HG02623 (cell line): ENCODE data around the gene FASLG.
A peak's percentile ranks its signal among the peaks of the same experiment; 100 is the strongest.

Experiments used
- ATAC-seq: cut with Tn5 transposase; IDR thresholded peaks from one replicate; pipeline ENCODE4 v1.9.1; 2021; ENCODE audit warnings: moderate library complexity; ENCODE audit not compliant: unreplicated experiment

The FASLG gene

DNA sequence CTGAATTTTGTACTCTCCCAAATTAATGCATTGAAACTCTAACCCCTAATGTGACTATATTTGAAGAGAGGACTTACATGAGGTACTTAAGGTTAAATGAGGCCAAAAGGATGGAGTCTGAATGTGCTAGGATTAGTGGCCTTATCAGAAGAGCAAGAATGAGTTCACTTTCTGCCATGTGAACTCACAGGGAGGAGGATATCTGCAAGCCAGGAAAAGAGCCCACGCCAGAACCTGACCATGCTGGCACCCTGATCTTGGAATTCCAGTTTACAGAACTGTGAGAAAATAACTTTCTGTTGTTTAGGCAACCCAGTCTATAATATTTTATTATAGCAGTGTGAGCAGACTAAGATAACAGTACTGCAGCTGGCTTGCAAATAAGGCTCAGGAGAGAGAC lies 12.2 kb upstream of the FASLG start:
- no peak for ATAC-seq

DNA sequence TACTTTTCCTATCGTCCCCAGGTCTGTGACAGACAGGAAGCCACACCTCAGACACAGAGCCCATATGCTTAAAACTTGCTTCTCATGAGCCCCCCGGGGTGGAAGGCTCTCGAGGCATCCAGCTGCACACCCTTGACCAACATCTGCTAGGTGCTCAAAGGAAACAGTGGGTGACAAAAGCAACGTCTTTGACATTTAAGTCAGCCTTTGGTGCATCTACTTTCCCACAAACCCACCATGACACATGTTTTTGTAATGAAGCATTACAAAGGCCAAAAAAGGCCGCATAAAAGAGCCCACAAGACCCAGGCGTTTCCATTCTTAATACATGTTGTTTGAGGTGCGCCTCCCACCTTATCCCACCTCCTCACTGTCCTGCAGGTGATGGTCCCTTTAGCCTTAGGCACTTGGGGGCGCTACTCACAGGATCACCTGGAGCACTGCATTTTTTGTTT lies 11.8 kb upstream of the FASLG start:
- no peak for ATAC-seq

DNA sequence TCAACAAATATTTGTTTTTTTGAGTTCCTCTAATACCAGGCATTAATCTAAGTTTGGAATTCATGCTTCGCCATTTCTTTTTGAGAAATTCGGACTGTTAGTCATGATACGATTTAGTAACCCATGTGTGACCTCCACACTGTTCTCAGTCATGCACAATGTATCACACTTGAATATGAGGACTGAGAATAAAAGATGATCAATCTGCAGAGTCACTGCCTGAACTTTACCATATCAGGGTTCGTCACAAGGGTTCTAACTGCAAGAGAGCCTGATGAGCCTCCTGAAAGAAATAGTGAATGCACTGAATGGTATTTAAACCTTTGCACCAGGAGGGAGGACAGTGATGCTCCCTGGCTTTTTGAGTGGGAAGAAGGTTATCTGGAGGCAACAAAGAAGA lies 10.9 kb upstream of the FASLG start:
- no peak for ATAC-seq

DNA sequence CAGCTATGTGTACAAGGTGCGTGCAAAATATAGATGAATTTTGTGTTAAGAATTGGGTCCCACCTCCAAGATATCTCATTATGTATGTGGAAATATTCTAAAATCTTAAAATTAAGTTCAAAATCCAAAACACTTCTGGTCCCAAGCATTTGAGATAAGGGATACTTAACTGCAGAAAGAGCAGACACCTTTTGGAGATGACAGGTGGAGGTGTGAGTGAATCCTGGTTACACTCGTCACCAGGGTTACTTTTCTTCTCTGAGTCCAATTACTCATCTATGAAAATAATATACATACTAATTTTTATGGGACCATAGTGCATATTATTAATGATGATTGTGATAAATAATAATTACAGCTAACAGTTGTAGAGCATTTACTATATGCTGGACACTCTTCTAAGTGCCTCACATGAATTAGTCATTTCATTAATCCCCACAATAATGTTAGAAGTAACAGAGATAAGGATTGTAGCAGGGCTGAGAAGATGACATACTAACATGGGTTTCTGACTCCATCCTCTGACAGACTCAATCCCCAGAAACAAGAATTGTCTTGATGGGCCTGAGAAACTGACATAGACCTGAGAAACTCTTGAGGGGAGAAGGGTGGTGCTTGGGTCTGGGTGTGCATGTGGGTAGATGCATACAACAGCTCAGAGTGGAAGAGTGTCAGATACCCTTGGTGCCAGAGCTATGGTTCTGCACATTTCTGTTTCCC lies 8.3 kb upstream of the FASLG start:
- ATAC-seq: no peak

DNA sequence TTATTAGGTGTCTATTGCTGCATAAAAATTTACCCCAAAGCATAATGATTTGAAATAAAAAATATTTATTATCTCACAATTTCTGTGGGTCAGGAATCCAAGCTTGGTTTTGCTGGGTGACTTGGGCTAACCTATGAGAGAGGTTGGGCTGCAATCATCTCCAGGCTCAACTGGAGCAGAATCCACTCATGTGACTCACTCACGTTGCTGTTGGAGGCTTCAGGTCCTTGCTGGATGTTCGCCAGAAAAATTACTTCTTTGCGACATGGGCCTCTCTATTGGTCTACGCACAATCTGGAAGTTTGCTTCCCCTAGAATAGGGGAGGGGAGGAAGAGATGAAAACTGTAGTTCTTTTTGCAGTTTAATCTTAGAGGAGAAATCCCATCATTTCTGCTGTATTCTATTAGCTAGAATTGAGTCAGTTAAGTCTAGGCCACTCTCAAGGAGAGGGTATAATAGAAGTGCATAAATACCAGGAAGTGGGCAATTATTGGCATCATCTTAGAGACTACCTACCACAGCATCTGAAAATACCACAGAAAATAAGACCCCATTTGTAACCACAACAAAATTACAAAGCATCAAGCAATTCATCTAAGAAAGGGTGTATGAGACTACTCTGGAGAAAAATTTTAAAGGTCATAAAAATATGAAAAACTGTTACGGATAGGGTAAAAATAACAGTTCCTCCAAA lies 5.7 kb upstream of the FASLG start:
- ATAC-seq: no peak

DNA sequence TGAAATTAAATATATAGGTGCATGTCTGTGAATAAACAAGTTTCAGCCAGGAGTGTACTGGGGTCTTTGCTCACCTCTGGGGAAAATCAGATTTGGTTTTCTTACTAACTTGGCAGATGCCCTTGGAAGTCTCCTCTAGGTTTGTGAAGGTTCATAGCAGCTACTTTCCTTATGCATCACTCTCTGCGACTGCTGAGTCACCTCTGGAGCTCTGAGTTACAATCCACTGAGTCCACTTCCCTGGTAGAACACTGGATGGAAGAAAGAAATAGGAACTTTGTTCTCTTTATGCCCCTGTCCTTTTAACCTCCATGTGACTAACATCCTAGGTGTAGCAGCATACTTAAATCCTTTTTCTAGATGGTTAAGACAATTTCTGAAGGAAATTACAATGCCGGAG lies 4.4 kb upstream of the FASLG start:
- no peak for ATAC-seq

DNA sequence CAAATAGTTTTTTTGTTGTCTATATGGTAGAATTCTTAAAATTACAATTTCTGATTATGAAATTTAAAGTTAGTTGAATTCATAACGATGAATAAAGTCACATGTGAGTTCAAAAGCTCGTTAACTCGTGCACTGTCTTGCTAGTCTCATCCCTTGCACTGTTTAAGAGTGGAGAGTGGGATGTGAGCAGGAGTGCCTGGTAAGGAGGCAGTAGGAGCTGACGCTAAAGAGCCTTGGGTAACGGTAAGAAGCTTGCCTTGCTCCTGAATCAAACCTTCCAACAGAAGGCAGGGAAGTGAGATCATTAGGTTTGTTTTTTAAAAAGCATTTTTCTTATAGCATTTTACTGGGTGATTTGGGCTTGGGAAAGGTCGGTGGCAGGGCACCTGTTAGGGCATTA lies 2.3 kb upstream of the FASLG start:
- ATAC-seq: no peak

DNA sequence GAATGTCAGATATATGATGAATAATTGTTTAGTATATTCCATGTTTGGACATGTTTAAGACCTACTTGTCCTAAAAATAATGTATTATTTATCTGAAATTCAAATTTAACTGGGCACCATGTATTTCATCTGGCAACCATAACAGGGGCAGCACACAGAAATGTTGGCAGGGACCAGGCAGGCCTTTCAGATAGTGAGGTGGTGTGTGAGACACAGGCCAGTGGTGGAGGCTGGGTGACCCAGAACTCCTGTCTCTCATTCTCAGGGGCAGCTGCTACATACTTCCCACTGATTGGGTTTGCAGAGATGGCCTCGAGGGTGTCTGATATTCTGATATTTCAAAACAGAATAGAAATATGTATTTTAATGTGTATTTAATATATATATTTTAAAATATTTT lies 1.3 kb upstream of the FASLG start:
- no peak for ATAC-seq

DNA sequence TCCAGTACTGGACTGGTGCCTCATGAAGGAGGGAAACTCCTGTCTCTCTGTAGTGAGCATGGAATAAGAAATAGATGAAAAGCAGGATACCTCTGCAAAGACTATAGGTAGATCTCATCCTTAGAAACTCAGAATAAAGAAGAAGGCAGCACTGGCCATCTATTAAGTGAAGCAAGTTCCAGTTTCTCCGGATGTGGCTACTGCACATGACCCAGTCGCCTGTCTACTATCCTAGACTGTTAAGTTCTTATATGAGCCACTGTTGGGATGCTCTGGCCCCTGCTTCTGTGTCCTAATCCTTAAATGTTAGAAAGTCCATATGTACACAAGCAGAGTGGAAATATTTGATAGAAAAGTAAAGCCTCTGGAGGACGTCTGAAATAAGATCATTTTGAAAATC lies 2.2 kb downstream of the FASLG start:
- no peak for ATAC-seq

DNA sequence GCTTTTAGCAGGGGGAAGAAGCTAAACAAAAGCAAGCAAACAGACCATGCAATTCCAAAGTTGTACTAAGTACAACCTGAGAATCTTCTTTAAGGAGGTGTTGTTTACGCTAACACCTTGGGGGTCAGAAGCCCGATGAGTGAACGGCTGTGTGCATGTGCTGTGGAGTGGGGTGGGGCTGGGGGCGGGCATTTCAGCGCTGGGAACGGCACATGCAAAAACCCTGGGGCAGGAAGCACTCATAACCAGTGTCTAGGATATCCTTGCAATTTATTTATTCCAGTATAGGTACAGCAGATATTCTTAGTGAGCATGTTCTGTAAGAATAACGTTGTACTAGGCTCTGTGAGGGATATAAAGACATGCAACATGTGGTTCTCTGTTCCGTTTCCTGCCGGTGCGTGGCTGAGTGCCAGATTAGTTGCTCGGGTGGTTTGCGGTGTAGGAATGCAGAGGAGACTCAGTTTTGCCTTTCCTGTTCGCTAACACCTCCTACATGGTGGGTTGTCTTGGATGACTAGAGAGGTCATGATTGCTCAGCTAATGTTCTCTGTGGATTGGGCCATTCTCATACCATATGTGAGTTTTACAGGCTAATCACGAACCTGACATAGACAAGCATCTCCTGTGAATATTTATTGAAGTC lies 3.7 kb downstream of the FASLG start:
- peak; percentile 87 for ATAC-seq

DNA sequence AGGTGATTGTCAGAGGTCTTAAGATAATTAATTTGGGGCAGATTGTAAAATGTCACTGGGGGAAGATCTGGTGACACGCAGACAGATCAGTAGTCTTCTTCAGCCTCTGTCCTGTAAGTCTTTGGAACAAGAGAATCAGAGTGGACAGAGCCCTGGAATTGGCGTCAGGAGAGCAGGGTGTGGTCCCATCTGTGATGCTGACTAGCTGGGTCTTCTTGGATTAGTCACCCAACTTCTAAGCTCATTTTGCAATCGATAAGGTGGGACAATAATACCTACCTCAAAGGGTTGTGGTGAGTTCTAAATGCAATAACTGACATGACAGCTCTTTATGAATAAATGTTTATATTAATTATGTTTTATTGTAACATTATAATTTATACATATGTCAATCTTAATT lies 4.8 kb downstream of the FASLG start:
- no peak for ATAC-seq

DNA sequence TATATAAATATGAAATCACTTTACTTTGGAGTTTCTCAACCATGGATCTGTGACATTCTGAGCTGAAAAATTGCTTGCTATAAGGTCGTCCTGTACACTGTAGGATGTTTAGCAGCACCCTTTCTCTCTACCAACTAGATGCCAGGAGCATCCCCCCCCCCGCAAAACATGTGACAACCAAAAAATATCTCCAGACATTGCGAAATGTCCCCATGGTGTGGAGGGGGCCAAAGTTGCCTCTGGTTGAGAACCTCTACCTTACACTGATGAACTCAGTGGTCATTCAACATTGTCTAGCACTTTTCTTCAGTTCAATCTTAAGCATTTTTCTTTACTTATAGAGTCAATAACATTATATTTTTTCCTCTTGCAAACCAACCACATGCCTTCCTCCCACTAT lies 9.2 kb downstream of the FASLG start:
- ATAC-seq: no peak

DNA sequence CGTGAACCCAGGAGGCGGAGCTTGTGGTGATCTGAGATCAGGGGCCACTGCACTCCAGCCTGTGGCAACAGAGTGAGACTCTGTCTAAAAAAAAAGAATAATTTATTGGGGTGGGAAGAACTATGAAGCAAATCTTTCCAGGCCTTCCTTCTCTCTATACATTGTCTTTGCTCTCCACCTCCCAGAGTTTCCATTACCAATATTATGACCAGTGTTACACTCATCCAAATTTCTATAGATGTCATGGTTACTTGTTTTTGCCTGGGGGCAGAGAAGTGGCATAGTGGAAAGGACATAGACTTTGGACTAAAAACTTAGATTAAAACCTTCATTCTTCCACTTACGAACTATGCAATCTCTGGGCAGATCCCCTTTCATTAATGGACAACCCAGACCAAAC lies 10.1 kb downstream of the FASLG start:
- no peak for ATAC-seq

DNA sequence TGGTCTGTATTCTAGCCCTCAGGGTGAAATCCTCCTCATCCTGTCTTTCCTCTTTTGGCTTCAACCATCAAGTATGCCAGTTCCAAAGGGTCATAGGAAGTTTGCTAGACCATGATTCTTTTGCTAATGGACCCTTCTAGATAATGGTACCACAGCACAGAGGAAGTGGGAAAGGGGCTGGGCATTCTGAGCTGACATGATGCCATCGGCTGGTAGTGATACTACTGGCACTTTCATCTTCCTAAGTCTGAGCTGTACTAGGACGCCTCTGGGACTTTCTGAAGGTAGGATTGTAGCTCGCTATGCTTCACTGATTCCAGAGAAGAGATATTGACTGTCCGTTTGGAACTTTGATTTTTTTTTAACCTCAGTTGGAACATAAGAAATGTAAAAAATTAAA lies 11.4 kb downstream of the FASLG start:
- no peak for ATAC-seq

DNA sequence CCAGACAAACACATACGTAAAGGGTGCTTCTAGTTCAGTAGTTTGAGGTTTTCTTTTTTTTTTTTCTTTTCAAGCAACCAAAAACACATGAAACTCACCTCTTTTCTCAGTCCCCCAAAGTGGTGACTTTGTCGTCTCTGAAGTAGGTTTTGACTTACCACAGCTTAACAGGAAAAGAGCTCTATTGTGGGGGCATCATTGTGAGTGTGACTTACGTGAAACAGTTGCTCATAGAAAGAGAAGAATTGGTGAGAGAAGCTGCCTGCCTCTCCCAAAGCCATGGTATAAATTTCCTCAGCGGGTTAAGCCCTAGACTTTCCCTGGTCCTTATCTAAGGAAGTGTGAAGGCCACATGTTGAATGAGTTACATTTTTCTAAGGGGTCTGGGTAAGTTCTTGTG lies 11.9 kb downstream of the FASLG start:
- no peak for ATAC-seq

DNA sequence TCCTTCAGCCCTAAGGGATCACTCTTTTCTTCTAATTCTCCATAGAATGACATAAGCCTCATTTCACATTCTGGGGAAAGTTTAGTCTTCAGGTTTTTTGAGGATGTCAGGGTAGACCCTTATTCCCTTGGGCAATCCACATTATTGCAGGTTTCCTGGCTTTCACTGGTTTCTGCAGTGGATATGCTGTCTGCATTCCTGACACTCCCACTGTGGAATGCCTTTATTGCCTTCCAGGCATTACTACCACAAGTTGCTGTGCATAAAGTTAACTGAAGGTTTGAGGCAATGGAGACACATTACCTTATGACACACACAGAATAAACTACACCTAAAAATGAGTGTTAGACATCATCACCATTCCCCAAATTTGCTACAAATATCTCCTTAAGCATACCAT lies 12.7 kb downstream of the FASLG start:
- no peak for ATAC-seq

DNA sequence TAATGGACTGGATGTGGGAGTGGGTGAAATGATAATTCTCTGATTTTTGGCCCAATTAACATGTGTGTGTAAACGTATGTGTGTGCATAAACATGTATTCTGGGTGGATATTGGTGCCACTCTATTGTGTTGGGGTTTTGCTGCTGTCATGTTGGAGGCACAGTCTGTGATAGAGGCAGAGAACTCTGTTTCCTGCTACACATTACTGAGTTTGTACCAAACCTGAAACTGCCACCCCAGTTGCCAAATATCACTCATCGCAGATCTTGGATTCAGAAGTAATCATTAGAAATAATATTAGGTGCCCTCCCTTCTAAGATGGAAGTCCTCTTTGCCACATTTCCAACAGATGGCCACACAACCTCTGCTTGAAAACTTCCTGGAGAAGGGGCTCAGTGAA lies 13.8 kb downstream of the FASLG start:
- no peak for ATAC-seq

DNA sequence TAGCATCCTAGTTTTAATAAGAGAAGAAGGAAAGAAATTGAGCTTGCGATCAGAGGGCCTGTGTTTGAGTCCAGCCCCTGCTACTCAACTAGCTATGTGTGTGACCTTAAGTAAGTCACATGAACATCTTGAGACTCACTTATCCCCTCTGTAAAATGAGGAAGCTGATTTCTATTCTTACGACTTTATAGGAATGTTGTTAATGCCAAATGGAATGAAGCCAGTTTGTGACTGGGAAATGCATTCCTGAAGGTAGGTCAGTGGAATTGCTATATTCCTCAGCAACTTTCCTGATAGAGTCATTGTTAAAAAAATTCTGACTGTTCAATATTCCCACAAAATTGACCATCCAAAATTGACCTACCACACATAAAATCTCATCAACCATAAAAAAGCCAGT lies 14.9 kb downstream of the FASLG start:
- ATAC-seq: no peak

DNA sequence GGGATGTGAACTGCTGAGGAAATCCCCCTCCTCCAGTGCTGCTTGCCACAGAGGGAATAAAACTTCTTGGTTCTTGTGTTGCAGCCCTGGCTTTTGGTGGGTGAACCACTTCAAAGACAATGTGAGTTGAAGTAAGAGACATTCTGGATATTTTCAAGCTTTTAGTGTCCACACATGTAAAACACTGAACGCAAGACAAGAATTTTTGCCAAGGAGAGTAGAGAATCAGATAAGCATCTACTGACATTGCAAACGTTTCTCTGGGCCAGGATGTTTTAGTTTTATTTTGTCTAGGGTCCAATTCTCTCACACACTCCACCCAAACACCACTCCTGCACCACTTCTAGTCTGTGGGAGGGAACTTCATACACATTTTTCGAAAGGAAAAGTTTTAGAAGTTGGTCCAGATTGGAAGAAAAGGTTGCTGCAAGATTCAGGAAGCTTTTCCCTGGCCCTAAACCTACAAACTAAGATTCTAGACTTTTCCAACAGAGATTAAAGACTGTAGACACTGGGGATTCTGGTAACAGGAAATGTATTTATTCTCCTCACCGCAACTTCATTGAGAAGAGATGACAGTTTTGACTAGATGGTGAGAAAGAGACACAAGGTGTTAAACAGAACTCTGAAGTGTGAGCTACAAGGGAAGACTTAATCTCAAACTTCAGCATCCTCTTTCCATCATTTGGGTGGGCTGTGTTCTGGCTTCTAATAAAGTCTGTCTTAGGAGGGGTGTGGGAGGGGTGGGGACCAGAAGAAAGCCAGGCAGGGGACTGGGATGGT lies 16.1 kb downstream of the FASLG start:
- no peak for ATAC-seq

DNA sequence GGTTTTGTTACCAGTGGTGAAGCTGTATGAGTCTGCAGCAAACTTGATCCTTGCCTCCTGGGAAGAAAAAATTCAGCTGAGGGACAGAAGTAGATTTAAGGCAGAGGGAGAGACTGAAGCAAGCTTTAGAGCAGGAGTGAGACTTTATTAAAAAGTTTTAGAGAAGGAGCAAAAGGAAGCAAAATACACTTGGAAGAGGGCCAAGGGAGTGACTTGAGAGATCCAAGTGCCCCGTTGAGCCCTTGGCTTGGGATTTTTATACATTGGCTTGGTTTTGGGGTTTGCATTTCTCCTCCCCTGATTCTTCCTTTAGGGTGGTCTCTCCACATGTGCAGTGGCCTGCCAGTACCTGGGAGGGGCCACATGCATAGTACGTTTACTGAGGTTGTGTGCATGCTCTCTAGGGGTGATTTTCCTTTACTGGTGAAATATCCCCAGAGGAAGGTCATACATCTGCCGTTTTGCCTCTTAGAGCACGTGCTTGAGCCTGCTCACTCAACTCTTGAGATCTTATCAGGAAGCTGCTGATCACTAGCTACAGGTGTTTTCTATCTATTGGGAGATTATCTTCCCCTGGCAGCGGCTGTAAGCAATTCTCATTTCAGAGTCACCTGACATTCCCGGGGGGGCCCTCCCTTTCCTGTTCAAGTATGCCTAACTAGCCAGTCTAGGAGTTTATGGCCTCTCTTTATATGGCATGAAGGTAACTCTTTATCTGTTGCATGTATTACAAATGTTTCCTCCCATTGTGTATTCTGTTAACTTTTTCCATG lies 20.3 kb downstream of the FASLG start:
- ATAC-seq: no peak

DNA sequence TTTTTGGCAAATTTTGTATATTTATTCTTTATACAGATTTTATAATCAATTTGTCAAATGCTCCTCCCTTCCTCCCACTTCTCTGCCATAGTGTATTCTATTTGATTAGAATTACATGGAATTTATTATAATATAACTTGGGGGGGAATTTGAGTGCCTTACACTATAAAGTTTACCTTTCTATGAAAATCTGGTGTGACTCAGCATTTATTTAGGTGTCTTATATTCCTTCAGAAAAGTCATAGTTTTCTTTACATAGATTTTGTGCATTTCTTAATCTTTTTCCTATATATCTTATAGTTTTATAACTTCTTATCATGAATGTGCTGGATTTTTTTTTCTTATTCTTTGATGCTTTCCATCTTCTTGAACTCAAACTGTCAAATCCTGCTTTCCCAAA lies 21.3 kb downstream of the FASLG start:
- ATAC-seq: no peak
